ENCODE data around the gene TXNL4A. TPM values are rescaled to one million over a fixed set of nuclear protein-coding genes. Genes with fewer than 3 reads are reported as not detected.

TXNL4A gene
- polyA plus RNA-seq, 1 of the 3 experiments (the other 2 are of a cell fraction) = 158 TPM

- H4K20me1 ChIP-seq (ENCODE audit: insufficient read depth) = peaks cover 26% of the 10 kb centered on the region; the same call in 1 of the 2 replicates
- H2AFZ ChIP-seq (ENCODE audit: low read depth) = no peak overlapping the region
- CTCF ChIA-PET = no interaction called here
- WGBS (ENCODE audit: low lambda C conversion rate) = 92% methylated on average over 22 of the region's 23 CpGs
- H3K9ac ChIP-seq = no peak overlapping the region
- TF ChIP-seq RFX5 (IDR thresholded peaks at IDR 0.05; ENCODE audit: low read length) (no peak), PBX3 (IDR thresholded peaks at IDR 0.05) (no peak), FOSL2 (IDR thresholded peaks at IDR 0.05; ENCODE audit: borderline replicate concordance, low read depth) (no peak), ZBTB33 (IDR thresholded peaks at IDR 0.05; ENCODE audit: borderline replicate concordance, low read depth) (no peak), YY1 (IDR thresholded peaks at IDR 0.05; ENCODE audit: low read depth) (no peak), FOXJ3 (CRISPR knock-in tag; IDR thresholded peaks at IDR 0.05) (no peak), RAD21 (IDR thresholded peaks at IDR 0.05; ENCODE audit: low read length) (no peak), EZH2phosphoT487 (IDR thresholded peaks at IDR 0.05; ENCODE audit: borderline replicate concordance, low read depth) (no peak), REST (IDR thresholded peaks at IDR 0.05; ENCODE audit: low read depth, low read length) (no peak), SIN3A (IDR thresholded peaks at IDR 0.05; ENCODE audit: borderline replicate concordance, low read depth, low read length) (no peak), JUND (IDR thresholded peaks at IDR 0.05) (no peak), ELF1 (IDR thresholded peaks at IDR 0.05) (no peak), SMC3 (IDR thresholded peaks at IDR 0.05; ENCODE audit: low read depth, low read length) (no peak), TEAD4 (IDR thresholded peaks at IDR 0.05; ENCODE audit: borderline replicate concordance, insufficient read depth) (no peak), RXRA (IDR thresholded peaks at IDR 0.05; ENCODE audit: borderline replicate concordance, low read depth) (no peak), FOXM1 (IDR thresholded peaks at IDR 0.05; ENCODE audit: low read depth) (no peak), GATA2 (CRISPR knock-in tag; IDR thresholded peaks at IDR 0.05) (no peak)
- no peaks in the 10 kb centered on the region for H3K27me3 ChIP-seq (ENCODE audit: insufficient read depth)
- H3K9me2 ChIP-seq = no peaks in the 10 kb centered on the region
- POLR2A ChIA-PET = no interaction called here
- H3K4me2 ChIP-seq = no peak overlapping the region
- peaks cover 0 to 3% of the 10 kb centered on the region in 2 experiments for H3K36me3 ChIP-seq (replicated peaks in 1 of 2; ENCODE audit: control insufficient read depth in 1 of 2, insufficient read depth in 2 of 2, low read length in 1 of 2)
- no peak overlapping the region for H3K27ac ChIP-seq (ENCODE audit: low read depth in 2 of 2, low read length in 1 of 2)
- no peak for DNase-seq
- H3K4me1 ChIP-seq (ENCODE audit: control insufficient read depth in 1 of 2, insufficient read depth in 2 of 2, low read depth in 1 of 2, low read length in 1 of 2) = peaks cover 4 to 9% of the 10 kb centered on the region in 2 experiments; a peak in 1 of 4 replicates
- no peak overlapping the region for H3K4me3 ChIP-seq (ENCODE audit: low read depth in 2 of 2, low read length in 1 of 2)
- no peaks in the 10 kb centered on the region for H3F3A ChIP-seq (replicated peaks; ENCODE audit: insufficient read depth)
- H3K79me2 ChIP-seq (ENCODE audit: insufficient read depth) = peaks cover 40% of the 10 kb centered on the region
- H3K9me3 ChIP-seq = no peaks in the 10 kb centered on the region
Observed at GRCh38 chr18:79948719-79949411, 39.5 kb downstream of the TXNL4A start.

All from SK-N-SH (cell line).